GM19351 (cell line): ENCODE data around the gene LASP1.

Source experiments
- ATAC-seq: cut with Tn5 transposase; IDR thresholded peaks from one replicate; pipeline ENCODE4 v1.9.1; 2021; ENCODE audit warnings: mild to moderate bottlenecking, moderate library complexity; ENCODE audit not compliant: unreplicated experiment

LASP1 gene

GRCh38 chr17:38868817-38869525 lies 887 bp upstream of the LASP1 start:
- peak; percentile 26 for ATAC-seq

- peak; percentile 29 for ATAC-seq
Observed at GRCh38 chr17:38870259-38871165, 654 bp downstream of the LASP1 start.

- ATAC-seq = no peak
Observed at GRCh38 chr17:38871247-38872015, 1.6 kb downstream of the LASP1 start.

- ATAC-seq = no peak
Observed at GRCh38 chr17:38872027-38872511, 2.2 kb downstream of the LASP1 start.

GRCh38 chr17:38872671-38873385 lies 3.0 kb downstream of the LASP1 start:
- no peak for ATAC-seq

- ATAC-seq = no peak
Observed at GRCh38 chr17:38873640-38874380, 4.0 kb downstream of the LASP1 start.

- no peak for ATAC-seq
Observed at GRCh38 chr17:38874505-38875400, 4.9 kb downstream of the LASP1 start.

- no peak for ATAC-seq
Observed at GRCh38 chr17:38875477-38876075, 5.7 kb downstream of the LASP1 start.

GRCh38 chr17:38877130-38877851 lies 7.4 kb downstream of the LASP1 start:
- ATAC-seq = no peak

- ATAC-seq = no peak
Observed at GRCh38 chr17:38879878-38880665, 10.2 kb downstream of the LASP1 start.

GRCh38 chr17:38881600-38882191 lies 11.8 kb downstream of the LASP1 start:
- no peak for ATAC-seq

GRCh38 chr17:38882870-38883269 lies 13.0 kb downstream of the LASP1 start:
- ATAC-seq = no peak

- no peak for ATAC-seq
Observed at GRCh38 chr17:38883592-38884526, 14.0 kb downstream of the LASP1 start.

- ATAC-seq = no peak
Observed at GRCh38 chr17:38885044-38885727, 15.3 kb downstream of the LASP1 start.
